ENCODE data around the gene ZNF354B. TPM values are rescaled to one million over a fixed set of nuclear protein-coding genes. Genes with fewer than 3 reads are reported as not detected.
"Not testable (repeated sequence)": the region's sequence is repeated elsewhere in the genome, so short reads cannot be mapped to it uniquely, and the experiment has no call there.

Gene ZNF354B
- total RNA-seq = 10 to 100 TPM; 12.4 to 13.7 TPM

DNA sequence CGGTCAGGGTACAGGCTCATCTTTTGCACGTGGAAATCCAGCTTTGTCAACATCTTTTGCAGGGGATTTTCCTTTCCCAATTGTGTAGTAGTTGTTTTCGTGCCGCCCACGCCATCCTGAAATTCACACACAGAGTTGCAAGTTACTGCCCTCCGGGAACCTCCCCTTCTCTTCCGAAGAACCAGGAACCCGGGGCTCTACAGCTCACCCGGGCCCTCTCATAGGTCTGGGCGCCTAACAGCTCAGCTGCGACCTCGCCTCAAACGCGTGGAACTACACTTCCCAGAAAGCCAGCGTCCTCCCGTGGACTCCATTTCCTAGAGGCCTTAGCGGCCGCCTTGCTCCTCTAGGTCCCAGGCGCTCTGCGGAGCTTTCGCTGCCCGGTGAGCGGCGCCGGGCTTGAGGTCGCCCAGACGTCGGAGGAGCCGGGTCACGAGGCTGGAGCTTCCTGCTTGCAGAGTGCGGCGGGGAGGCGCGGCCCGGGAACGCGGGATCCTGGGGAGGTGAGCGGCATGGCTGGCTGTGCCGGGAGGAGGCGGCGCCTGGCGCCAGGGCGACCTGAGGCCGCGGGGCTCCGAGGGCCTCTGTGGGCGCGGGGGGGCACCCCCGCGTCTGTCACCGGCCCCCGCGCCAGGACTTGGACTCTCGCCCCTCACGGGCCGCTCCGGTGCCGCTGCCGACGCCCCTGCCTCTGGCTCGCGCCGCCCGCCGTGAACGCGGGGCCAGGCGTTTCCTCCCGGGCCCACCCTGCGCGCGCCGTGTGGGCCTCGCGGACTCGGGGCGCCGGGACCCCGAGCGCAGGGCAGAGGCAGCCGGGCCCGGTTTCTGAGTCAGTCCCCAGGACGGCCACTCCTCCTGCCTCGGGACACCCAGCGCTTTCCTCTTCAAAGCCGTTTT lies at the start of gene ZNF354B:
ZNF354B (plus strand) TSS at position 329 of the 897 bp plus-strand sequence. CDS start 1,095 bp downstream, outside the sequence.
- H3K4me3 Mint-ChIP-seq = peak within 1 kb of the TSS; percentile 88
- no peaks in the 10 kb centered on the region for H3K27me3 Mint-ChIP-seq (ENCODE audit: low read depth)
- no peaks in the 10 kb centered on the region for H3K9me3 Mint-ChIP-seq (ENCODE audit: insufficient read depth)
- ATAC-seq (peak; percentile 96), DNase-seq (peak; percentile 88)
- CTCF ChIA-PET = interaction anchor here (0.8 to 1.3 kb wide), 3 partner anchors 128 to 234 kb away, joined by 4 to 11 read pairs (median 5); partner anchors contain the start of gene ZNF354A
- H3K27ac Mint-ChIP-seq = peak within 1 kb of the TSS; percentile 77
- POLR2A ChIA-PET = interaction anchor here (0.6 to 1.0 kb wide), 2 partner anchors 200 to 282 kb away, joined by 3 read pairs; partner anchors contain the start of gene ZNF354C
- H3K36me3 Mint-ChIP-seq (ENCODE audit: low read depth) = peaks cover 32% of the 10 kb centered on the region
- peaks cover 21% of the 10 kb centered on the region for H3K4me1 Mint-ChIP-seq (ENCODE audit: low read depth)

DNA sequence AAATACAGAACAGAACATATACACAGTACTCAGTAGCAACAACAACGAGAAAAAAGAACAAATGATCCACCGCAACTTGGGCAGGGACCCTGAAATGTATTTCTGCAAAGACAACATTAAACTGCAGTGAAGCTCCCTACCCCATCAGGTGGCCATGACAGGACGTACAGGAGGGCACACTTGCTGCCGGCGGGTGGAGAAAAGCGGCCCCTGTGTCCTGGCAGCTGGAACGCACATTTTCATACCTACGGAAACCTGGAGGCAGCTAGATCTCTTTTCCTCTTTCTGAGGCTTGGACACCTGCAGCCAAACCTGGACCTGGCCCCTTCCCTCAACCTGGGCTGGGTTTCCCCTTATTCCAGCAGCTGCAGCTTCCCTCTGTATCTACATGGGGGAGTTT lies 42.2 kb upstream of the ZNF354B start:
- no peaks in the 10 kb centered on the region for H3K9me3 Mint-ChIP-seq (ENCODE audit: insufficient read depth)
- ATAC-seq (no peak), DNase-seq (no peak)
- CTCF ChIA-PET = no interaction called here
- H3K27ac Mint-ChIP-seq = no peak overlapping the region
- H3K4me3 Mint-ChIP-seq = no peak overlapping the region
- no peaks in the 10 kb centered on the region for H3K4me1 Mint-ChIP-seq (ENCODE audit: low read depth)
- POLR2A ChIA-PET = no interaction called here
- H3K27me3 Mint-ChIP-seq (ENCODE audit: low read depth) = peaks cover 4% of the 10 kb centered on the region
- H3K36me3 Mint-ChIP-seq (ENCODE audit: low read depth) = no peaks in the 10 kb centered on the region

DNA sequence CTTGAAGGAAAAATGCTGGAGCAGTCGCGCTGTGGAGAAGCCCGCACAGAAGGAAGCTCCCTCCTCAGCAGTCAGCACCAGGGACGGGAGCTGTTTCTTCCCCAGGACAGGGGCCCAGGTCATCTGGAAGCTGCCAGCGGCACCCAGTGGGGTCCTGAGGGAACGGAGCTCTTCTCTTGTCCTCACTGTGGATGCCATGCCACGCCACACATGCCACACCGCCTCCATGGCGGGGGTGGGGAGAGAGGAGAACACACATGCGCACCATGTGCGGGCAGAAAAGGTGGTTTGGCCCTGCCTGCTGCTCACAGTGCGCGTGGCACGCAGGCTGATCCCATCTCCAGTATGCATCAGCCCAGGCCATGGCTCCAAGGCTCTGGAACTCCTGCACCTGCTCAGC lies 41.7 kb upstream of the ZNF354B start:
- H3K4me1 Mint-ChIP-seq (ENCODE audit: low read depth) = no peaks in the 10 kb centered on the region

GRCh38 chr5:178820001-178820400 lies 39.8 kb upstream of the ZNF354B start:
- ChIA-PET CTCF (no interaction called here), POLR2A (no interaction called here)
- no peak overlapping the region for H3K27ac Mint-ChIP-seq
- peaks cover 2% of the 10 kb centered on the region for H3K27me3 Mint-ChIP-seq (ENCODE audit: low read depth)
- no peaks in the 10 kb centered on the region for H3K4me1 Mint-ChIP-seq (ENCODE audit: low read depth)
- no peak overlapping the region for H3K4me3 Mint-ChIP-seq
- ATAC-seq (no peak), DNase-seq (no peak)
- H3K36me3 Mint-ChIP-seq (ENCODE audit: low read depth) = no peaks in the 10 kb centered on the region
- H3K9me3 Mint-ChIP-seq (ENCODE audit: insufficient read depth) = no peaks in the 10 kb centered on the region

More for the DNA sequence above, 41.7 kb upstream of the ZNF354B start:
- ChIA-PET CTCF (no interaction called here), POLR2A (no interaction called here)
- DNase-seq (no peak), ATAC-seq (no peak)
- Mint-ChIP-seq H3K27ac (no peak overlapping the region), H3K36me3 (ENCODE audit: low read depth) (no peaks in the 10 kb centered on the region), H3K4me3 (no peak overlapping the region), H3K27me3 (ENCODE audit: low read depth) (peaks cover 4% of the 10 kb centered on the region), H3K9me3 (ENCODE audit: insufficient read depth) (no peaks in the 10 kb centered on the region)

DNA sequence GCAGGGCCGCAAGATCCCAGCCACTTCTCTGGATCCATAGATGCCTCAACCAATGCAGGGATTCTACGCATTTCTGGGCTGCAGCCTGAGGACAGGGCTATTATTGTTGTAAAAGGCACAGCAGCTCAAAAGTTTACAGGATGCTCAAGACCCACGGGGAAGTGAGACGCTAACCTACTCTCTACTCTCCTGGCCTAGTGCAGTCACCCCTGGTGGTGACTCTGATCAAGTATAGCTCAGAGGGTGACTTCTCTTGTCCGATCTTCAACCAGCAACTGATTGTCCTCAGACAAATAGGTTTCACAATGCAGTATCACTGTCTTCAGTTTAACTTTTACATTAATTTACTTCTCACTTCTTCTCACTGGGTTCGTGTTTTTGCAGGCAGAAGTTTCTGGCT lies 34.3 kb upstream of the ZNF354B start:
- H3K4me3 Mint-ChIP-seq = no peak overlapping the region
- DNase-seq = no peak
- ATAC-seq = no peak
- no peaks in the 10 kb centered on the region for H3K36me3 Mint-ChIP-seq (ENCODE audit: low read depth)
- no peak overlapping the region for H3K27ac Mint-ChIP-seq
- H3K9me3 Mint-ChIP-seq (ENCODE audit: insufficient read depth) = no peaks in the 10 kb centered on the region
- ChIA-PET POLR2A (no interaction called here), CTCF (no interaction called here)
- H3K27me3 Mint-ChIP-seq (ENCODE audit: low read depth) = peaks cover 5% of the 10 kb centered on the region
- H3K4me1 Mint-ChIP-seq (ENCODE audit: low read depth) = no peaks in the 10 kb centered on the region

DNA sequence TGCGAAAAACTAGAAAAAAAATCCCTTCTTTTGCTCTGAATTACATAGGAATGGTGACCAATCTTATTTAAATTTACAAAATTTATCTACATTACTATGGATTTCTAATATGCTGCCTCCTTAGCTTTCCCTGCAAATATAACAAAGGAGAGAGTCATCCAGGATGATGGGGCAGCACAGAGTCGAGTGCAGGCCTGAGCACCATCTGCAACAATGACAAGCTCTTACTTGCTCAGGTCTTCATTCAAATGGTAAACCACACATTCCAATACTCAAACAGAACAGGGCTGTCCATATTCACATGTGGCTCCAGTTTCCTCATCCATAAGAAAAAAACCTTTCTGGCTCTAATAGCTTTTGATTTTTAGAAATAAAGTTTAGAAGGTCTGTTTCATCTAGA lies 33.5 kb upstream of the ZNF354B start:
- no peaks in the 10 kb centered on the region for H3K4me1 Mint-ChIP-seq (ENCODE audit: low read depth)
- CTCF ChIA-PET = no interaction called here
- peaks cover 5% of the 10 kb centered on the region for H3K27me3 Mint-ChIP-seq (ENCODE audit: low read depth)
- H3K9me3 Mint-ChIP-seq (ENCODE audit: insufficient read depth) = no peaks in the 10 kb centered on the region
- H3K27ac Mint-ChIP-seq = no peak overlapping the region
- H3K4me3 Mint-ChIP-seq = no peak overlapping the region
- POLR2A ChIA-PET = no interaction called here
- ATAC-seq (no peak), DNase-seq (no peak)
- H3K36me3 Mint-ChIP-seq (ENCODE audit: low read depth) = no peaks in the 10 kb centered on the region

DNA sequence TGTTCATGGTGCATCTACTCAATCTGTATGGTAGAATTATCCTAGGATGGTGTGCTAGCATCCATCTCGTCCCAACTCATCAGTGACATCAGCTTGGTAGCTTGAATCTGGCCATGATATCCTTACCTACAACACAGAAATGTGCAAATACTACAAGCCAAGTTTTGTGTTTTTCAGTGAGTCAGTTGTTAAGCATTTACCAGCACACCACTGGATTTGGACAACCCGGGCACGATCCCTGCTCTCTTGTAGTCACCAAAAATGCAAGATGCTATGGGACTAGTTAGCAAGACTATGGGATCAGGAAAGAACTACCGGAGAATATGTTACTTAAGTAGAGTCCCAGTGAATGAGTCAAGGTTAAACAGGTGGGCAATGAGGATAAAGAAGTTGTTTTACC lies 32.1 kb upstream of the ZNF354B start:
- Mint-ChIP-seq H3K9me3 (ENCODE audit: insufficient read depth) (no peaks in the 10 kb centered on the region), H3K27ac (no peak overlapping the region), H3K4me3 (no peak overlapping the region), H3K36me3 (ENCODE audit: low read depth) (no peaks in the 10 kb centered on the region), H3K4me1 (ENCODE audit: low read depth) (no peaks in the 10 kb centered on the region), H3K27me3 (ENCODE audit: low read depth) (peaks cover 5% of the 10 kb centered on the region)
- no peak for DNase-seq
- POLR2A ChIA-PET = no interaction called here
- ATAC-seq = no peak
- CTCF ChIA-PET = no interaction called here

- no peak for DNase-seq
- Mint-ChIP-seq H3K9me3 (ENCODE audit: insufficient read depth) (no peaks in the 10 kb centered on the region), H3K4me1 (ENCODE audit: low read depth) (no peaks in the 10 kb centered on the region), H3K27me3 (ENCODE audit: low read depth) (peaks cover 5% of the 10 kb centered on the region), H3K4me3 (no peak overlapping the region), H3K36me3 (ENCODE audit: low read depth) (no peaks in the 10 kb centered on the region), H3K27ac (no peak overlapping the region)
- ATAC-seq = no peak
- ChIA-PET POLR2A (no interaction called here), CTCF (no interaction called here)
Measured at GRCh38 chr5:178831049-178831448, 28.7 kb upstream of the ZNF354B start.

- ChIA-PET POLR2A (no interaction called here), CTCF (no interaction called here)
Measured at GRCh38 chr5:178832618-178833201, 27.0 kb upstream of the ZNF354B start.

GRCh38 chr5:178836628-178837027 lies 23.1 kb upstream of the ZNF354B start:
- ATAC-seq = no peak
- H3K36me3 Mint-ChIP-seq (ENCODE audit: low read depth) = no peaks in the 10 kb centered on the region
- no peak for DNase-seq
- H3K9me3 Mint-ChIP-seq (ENCODE audit: insufficient read depth) = no peaks in the 10 kb centered on the region
- H3K27ac Mint-ChIP-seq = no peak overlapping the region
- H3K4me3 Mint-ChIP-seq = no peak overlapping the region
- ChIA-PET CTCF (no interaction called here), POLR2A (no interaction called here)
- H3K27me3 Mint-ChIP-seq (ENCODE audit: low read depth) = no peaks in the 10 kb centered on the region
- H3K4me1 Mint-ChIP-seq (ENCODE audit: low read depth) = no peaks in the 10 kb centered on the region

More at GRCh38 chr5:178832618-178833201, 27.0 kb upstream of the ZNF354B start:
- H3K9me3 Mint-ChIP-seq (ENCODE audit: insufficient read depth) = no peaks in the 10 kb centered on the region
- H3K27me3 Mint-ChIP-seq (ENCODE audit: low read depth) = no peaks in the 10 kb centered on the region
- ATAC-seq = no peak
- H3K4me3 Mint-ChIP-seq = no peak overlapping the region
- H3K36me3 Mint-ChIP-seq (ENCODE audit: low read depth) = no peaks in the 10 kb centered on the region
- H3K4me1 Mint-ChIP-seq (ENCODE audit: low read depth) = no peaks in the 10 kb centered on the region
- DNase-seq = no peak
- no peak overlapping the region for H3K27ac Mint-ChIP-seq

GRCh38 chr5:178838695-178839318 lies 20.9 kb upstream of the ZNF354B start:
- H3K27ac Mint-ChIP-seq; ATAC-seq; POLR2A ChIA-PET; H3K4me3 Mint-ChIP-seq; DNase-seq; H3K4me1 Mint-ChIP-seq (ENCODE audit: low read depth); H3K36me3 Mint-ChIP-seq (ENCODE audit: low read depth); H3K9me3 Mint-ChIP-seq (ENCODE audit: insufficient read depth); H3K27me3 Mint-ChIP-seq (ENCODE audit: low read depth): not testable (repeated sequence)
- CTCF ChIA-PET = interaction anchor here (1.6 kb wide), 1 partner anchor 558 kb away, joined by 3 read pairs; no protein-coding TSS in a partner anchor

DNA sequence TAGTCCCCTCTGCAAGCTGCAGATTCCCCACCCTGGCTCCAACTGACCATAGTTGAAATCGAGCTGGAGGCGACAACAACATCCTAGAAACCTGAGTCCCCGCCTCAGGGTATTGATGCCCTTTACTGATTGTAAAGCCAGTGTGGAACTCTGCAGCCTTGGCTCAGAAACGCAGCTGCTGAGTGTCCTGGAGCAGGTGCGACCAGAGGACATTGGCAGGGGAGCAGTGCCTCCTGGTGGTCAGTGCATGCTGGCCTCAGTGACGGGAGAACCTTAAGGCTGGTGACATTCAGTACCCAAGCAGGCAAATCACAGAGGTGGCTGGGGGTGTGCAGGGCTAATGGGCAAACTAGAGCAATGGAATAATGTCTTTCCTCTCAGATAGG lies 20.4 kb upstream of the ZNF354B start:
- DNase-seq (peak; percentile 67), ATAC-seq (peak; percentile 65)
- ChIA-PET POLR2A (no interaction called here), CTCF (interaction anchor here (1.6 kb wide), 1 partner anchor 559 kb away, joined by 3 read pairs; no protein-coding TSS in a partner anchor)
- no peaks in the 10 kb centered on the region for H3K36me3 Mint-ChIP-seq (ENCODE audit: low read depth)
- H3K27me3 Mint-ChIP-seq (ENCODE audit: low read depth) = peaks cover 2% of the 10 kb centered on the region
- no peaks in the 10 kb centered on the region for H3K9me3 Mint-ChIP-seq (ENCODE audit: insufficient read depth)
- no peak overlapping the region for H3K4me3 Mint-ChIP-seq
- H3K4me1 Mint-ChIP-seq (ENCODE audit: low read depth) = no peaks in the 10 kb centered on the region
- no peak overlapping the region for H3K27ac Mint-ChIP-seq

All from activated CD8-positive, alpha-beta T cell treated with anti-CD3 and anti-CD28 coated beads, Interleukin-2, amount 10 ng/mL, durations not matched to agents 7 days and 5 days (primary cell).